HL-60 (cell line): Measurements from ENCODE around the gene KLHL10.
"Not testable (repeated sequence)": the region's sequence is repeated elsewhere in the genome, so short reads cannot be mapped to it uniquely, and the experiment has no call there.

Source experiments
- DNase-seq, 2 experiments: peaks; one replicate each; pipeline ENCODE4 v3.0.0-alpha.2; 2010 to 2020; ENCODE audit warnings: low read depth in 1 of 2, low spot score in 1 of 2
- H3K27ac ChIP-seq: fragments of 250-450 bp; sonication (Bioruptor Pico); replicated peaks from 2 replicates; pipeline ENCODE4 v1.5.1; 2020; ENCODE audit warnings: mild to moderate bottlenecking, moderate library complexity
- H3K27me3 ChIP-seq: fragments of 250-450 bp; sonication (Bioruptor Pico); 2 replicates; pipeline ENCODE4 v1.5.1; 2021; ENCODE audit warnings: mild to moderate bottlenecking, moderate library complexity; ENCODE audit not compliant: insufficient read depth, poor library complexity, severe bottlenecking
- H3K4me3 ChIP-seq: replicated peaks from 2 replicates; pipeline ENCODE4 v1.5.1; 2011; ENCODE audit warnings: mild to moderate bottlenecking, control low read depth, low read length; ENCODE audit not compliant: insufficient read depth
- CTCF ChIP-seq: IDR thresholded peaks from one replicate; pipeline ENCODE4 v1.5.1; 2011; ENCODE audit warnings: low read length, control low read depth, inconsistent platforms; ENCODE audit not compliant: insufficient read depth
- GABPA ChIP-seq: IDR thresholded peaks from 2 replicates; pipeline ENCODE4 v1.6.1; 2012; ENCODE audit warnings: low read depth
- POLR2AphosphoS5 ChIP-seq: IDR thresholded peaks from 2 replicates; pipeline ENCODE4 v1.6.1; 2012; ENCODE audit warnings: low read depth
- REST ChIP-seq: IDR thresholded peaks from 2 replicates; pipeline ENCODE4 v1.6.1; 2012; ENCODE audit warnings: low read depth; ENCODE audit not compliant: insufficient replicate concordance
- SPI1 ChIP-seq: IDR thresholded peaks from 2 replicates; pipeline ENCODE4 v1.6.1; 2012; ENCODE audit warnings: low read depth, mild to moderate bottlenecking, borderline replicate concordance

KLHL10 gene

GRCh38 chr17:41836550-41837196 is 952 bp upstream of the KLHL10 start:
- no peak overlapping the region for H3K4me3 ChIP-seq
- DNase-seq = no peak
- TF ChIP-seq POLR2AphosphoS5 = no peak
- no peak overlapping the region for H3K27ac ChIP-seq
- peaks cover 29% of the 10 kb centered on the region for H3K27me3 ChIP-seq

GRCh38 chr17:41839448-41839847 is 1.8 kb downstream of the KLHL10 start:
- DNase-seq, H3K4me3 ChIP-seq, H3K27ac ChIP-seq: not testable (repeated sequence)
- peaks cover 23% of the 10 kb centered on the region for H3K27me3 ChIP-seq

GRCh38 chr17:41840781-41841180 is 3.2 kb downstream of the KLHL10 start:
- DNase-seq, H3K27ac ChIP-seq, H3K4me3 ChIP-seq: not testable (repeated sequence)
- H3K27me3 ChIP-seq = peaks cover 10% of the 10 kb centered on the region

GRCh38 chr17:41844971-41845370 is 7.3 kb downstream of the KLHL10 start:
- no peak overlapping the region for H3K4me3 ChIP-seq
- H3K27me3 ChIP-seq = no peaks in the 10 kb centered on the region
- DNase-seq = no peak
- no peak overlapping the region for H3K27ac ChIP-seq
- TF ChIP-seq SPI1 = no peak
- TF ChIP-seq CTCF = no peak
- TF ChIP-seq GABPA = no peak
- TF ChIP-seq POLR2AphosphoS5 = no peak
- TF ChIP-seq REST = no peak

- Histone ChIP-seq H3K4me3 (no peak overlapping the region), H3K27ac (no peak overlapping the region), H3K27me3 (no peaks in the 10 kb centered on the region)
- DNase-seq = no peak
- TF ChIP-seq GABPA = no peak
- TF ChIP-seq REST = no peak
- no peak for TF ChIP-seq POLR2AphosphoS5
- no peak for TF ChIP-seq CTCF
- TF ChIP-seq SPI1 = no peak
Observed at GRCh38 chr17:41848788-41849187, 11.2 kb downstream of the KLHL10 start.
